K562 (cell line): Measurements from ENCODE around the gene SON. TPM values are rescaled to one million over a fixed set of nuclear protein-coding genes. Genes with fewer than 3 reads are reported as not detected.

Experiments used
- ARNT ChIP-seq, 2 experiments: fragments of 450-650 bp; IDR thresholded peaks; 2 replicates each; pipeline ENCODE4 v1.6.1; 2016; ENCODE audit warnings: mild to moderate bottlenecking in 1 of 2
- CCNT2 ChIP-seq: IDR thresholded peaks from 2 replicates; pipeline ENCODE4 v1.6.1; 2011; ENCODE audit warnings: borderline replicate concordance, low read depth, mild to moderate bottlenecking, moderate library complexity, mixed read lengths, low read length; ENCODE audit not compliant: insufficient read length; ENCODE audit errors: extremely low read depth
- CHD1 ChIP-seq: fragments of 200-600 bp; sonication (generic); IDR thresholded peaks from one replicate; pipeline ENCODE4 v1.6.1; 2012; ENCODE audit warnings: mild to moderate bottlenecking, moderate library complexity, low read length, inconsistent platforms
- CREBBP ChIP-seq: IDR thresholded peaks from one replicate; pipeline ENCODE4 v1.6.1; 2012; ENCODE audit warnings: low read depth, mild to moderate bottlenecking, control low read depth, inconsistent platforms, low read length
- ERF ChIP-seq: fragments of 450-650 bp; formaldehyde crosslinking; IDR thresholded peaks from 2 replicates; pipeline ENCODE4 v1.4.0; 2020; ENCODE audit warnings: mild to moderate bottlenecking, mixed read lengths
- ETV6 ChIP-seq, 3 experiments: fragments of 150-350 bp in 1 of 3; sonication (generic) in 1 of 3; formaldehyde crosslinking in 1 of 3; IDR thresholded peaks; 2 replicates each; pipeline versions ENCODE4 v1.6.1 to v1.8.0; 2014 to 2022; ENCODE audit warnings: borderline replicate concordance in 2 of 3, low read depth in 2 of 3, antibody characterized with exemption in 1 of 3, low read length in 1 of 3, mild to moderate bottlenecking in 1 of 3, missing genetic modification reagents in 1 of 3
- GTF2E2 ChIP-seq: fragments of 200-800 bp; sonication (Bioruptor generic); IDR thresholded peaks from 2 replicates; pipeline ENCODE4 v1.6.1; 2016; ENCODE audit warnings: missing genetic modification characterization, missing compliant biosample characterization
- HES1 ChIP-seq: fragments of 450-650 bp; IDR thresholded peaks from 2 replicates; pipeline ENCODE4 v1.6.1; 2016; ENCODE audit warnings: low read depth, mild to moderate bottlenecking, moderate library complexity
- KAT2B ChIP-seq: IDR thresholded peaks from one replicate; pipeline ENCODE4 v1.6.1; 2012; ENCODE audit warnings: low read depth, mild to moderate bottlenecking, control low read depth, inconsistent platforms, low read length, moderate library complexity
- KAT8 ChIP-seq: fragments of 450-650 bp; IDR thresholded peaks from 2 replicates; pipeline ENCODE4 v1.6.1; 2016; ENCODE audit warnings: low read depth, mild to moderate bottlenecking
- MLX ChIP-seq, 2 experiments: fragments of 450-650 bp in 1 of 2; sonication (generic) in 1 of 2; formaldehyde crosslinking; conservative IDR thresholded peaks; 2 replicates each; pipeline versions ENCODE4 v1.4.0 to v1.8.1; 2020 to 2022; ENCODE audit warnings: mild to moderate bottlenecking in 1 of 2, missing genetic modification reagents in 1 of 2
- MTA1 ChIP-seq: fragments of 450-650 bp; IDR thresholded peaks from 2 replicates; pipeline ENCODE4 v1.6.1; 2017; ENCODE audit warnings: borderline replicate concordance
- MXI1 ChIP-seq: IDR thresholded peaks from 2 replicates; pipeline ENCODE4 v1.6.1; 2011; ENCODE audit warnings: low read depth, mild to moderate bottlenecking, improper control_type of control experiment, low read length
- SAP30 ChIP-seq: fragments of 200-600 bp; sonication (generic); IDR thresholded peaks from 2 replicates; pipeline ENCODE4 v1.6.1; 2012; ENCODE audit warnings: borderline replicate concordance, low read depth, mild to moderate bottlenecking, moderate library complexity, low read length, control low read depth, inconsistent platforms; ENCODE audit not compliant: insufficient read depth, poor library complexity, severe bottlenecking
- SMAD1 ChIP-seq: fragments of 150-350 bp; IDR thresholded peaks from 2 replicates; pipeline ENCODE4 v1.6.1; 2014; ENCODE audit warnings: low read length, low read depth; ENCODE audit not compliant: partially characterized antibody
- ZNF12 ChIP-seq: sonication (generic); formaldehyde crosslinking; IDR thresholded peaks from 2 replicates; pipeline ENCODE4 v1.4.0; 2020; ENCODE audit warnings: mild to moderate bottlenecking, missing genetic modification reagents
- ZNF134 ChIP-seq: fragments of 250-450 bp; sonication (Bioruptor Pico); conservative IDR thresholded peaks from 2 replicates; pipeline ENCODE4 v1.4.0; 2020
- ZNF143 ChIP-seq: sonication (generic); formaldehyde crosslinking; IDR thresholded peaks from 2 replicates; pipeline ENCODE4 v1.9.0; 2022; ENCODE audit warnings: mild to moderate bottlenecking, missing genetic modification reagents
- ZNF444 ChIP-seq: fragments of 250-450 bp; sonication (Bioruptor Pico); IDR thresholded peaks from 2 replicates; pipeline ENCODE4 v1.4.0; 2020; ENCODE audit warnings: mild to moderate bottlenecking, moderate library complexity
- polyA plus RNA-seq, 8 experiments: library from polyadenylated mRNA; depleted of rRNA in 4 of 8; stranded (reverse) in 5 of 8; unstranded in 3 of 8; fragments of >200 nt; fragmentation: Nextera tagmentation in 2 of 8; fragmentation: Illumina TruSeq in 1 of 8; extraction: Ambion mirVana in 2 of 8; extraction: Trizol in 1 of 8; gene quantifications; 2 replicates each; pipeline versions ENCODE4 v1.2.1 to v1.2.3, GENCODE V29; 2011 to 2014; ENCODE audit warnings: inconsistent platforms in 1 of 8, missing spikeins in 1 of 8
- total RNA-seq, 7 experiments: library from RNA; depleted of rRNA in 6 of 7; stranded (reverse); fragments of >200 nt in 6 of 7; fragmentation: Illumina TruSeq in 2 of 7; extraction: Trizol in 2 of 7; gene quantifications; 2 replicates each; pipeline versions ENCODE4 v1.2.1 to v1.2.3, GENCODE V29; 2011 to 2021; ENCODE audit warnings: low replicate concordance in 1 of 7
- TF ChIP-seq, protein P1 (sequence below): fragments of 450-650 bp; IDR thresholded peaks from 2 replicates; pipeline ENCODE4 v1.6.1; 2016; ENCODE audit warnings: antibody characterized with exemption
- TF ChIP-seq, protein P2 (sequence below): fragments of 250-450 bp; sonication (Bioruptor Pico); IDR thresholded peaks from 2 replicates; pipeline ENCODE4 v1.4.0; 2020; ENCODE audit warnings: mild to moderate bottlenecking, moderate library complexity

The SON gene
- total and polyA plus RNA-seq, 9 of the 15 experiments (the other 6 are each of a cell fraction or from before 2014, with no cell fraction given) = 105 to 742 (median 187) TPM

- TF ChIP-seq, protein P1, sequence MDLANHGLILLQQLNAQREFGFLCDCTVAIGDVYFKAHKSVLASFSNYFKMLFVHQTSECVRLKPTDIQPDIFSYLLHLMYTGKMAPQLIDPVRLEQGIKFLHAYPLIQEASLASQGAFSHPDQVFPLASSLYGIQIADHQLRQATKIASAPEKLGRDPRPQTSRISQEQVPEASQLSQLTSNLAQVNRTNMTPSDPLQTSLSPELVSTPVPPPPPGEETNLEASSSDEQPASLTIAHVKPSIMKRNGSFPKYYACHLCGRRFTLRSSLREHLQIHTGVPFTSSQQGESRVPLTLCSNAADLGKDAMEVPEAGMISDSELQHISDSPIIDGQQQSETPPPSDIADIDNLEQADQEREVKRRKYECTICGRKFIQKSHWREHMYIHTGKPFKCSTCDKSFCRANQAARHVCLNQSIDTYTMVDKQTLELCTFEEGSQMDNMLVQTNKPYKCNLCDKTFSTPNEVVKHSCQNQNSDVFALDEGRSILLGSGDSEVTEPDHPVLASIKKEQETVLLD = peak; percentile 80
- TF ChIP-seq MTA1 (peak; percentile 50; the same call in 1 of the 2 replicates), ZNF143 (CRISPR knock-in tag) (peak; percentile 85), ZNF134 (CRISPR knock-in tag) (no peak), MXI1 (peak; percentile 67), ZNF444 (CRISPR knock-in tag) (no peak), MLX (CRISPR knock-in tag; conservative IDR thresholded peaks at IDR 0.05) (no peak), CCNT2 (peak; percentile 15), HES1 (0 out of 2 replicates have a peak, but pooled peaks have one; percentile 18), ETV6 (IDR thresholded peaks at IDR 0.05; ENCODE audit: borderline replicate concordance in 1 of 2, low read depth in 2 of 2, low read length in 1 of 2) (no peak; a peak in 1 of 4 replicates), ETV6 (CRISPR knock-in tag; IDR thresholded peaks at IDR 0.05; ENCODE audit: borderline replicate concordance) (no peak), CREBBP (no peak), SMAD1 (peak; percentile 73), SAP30 (peak; percentile 55), KAT2B (no peak), ERF (CRISPR knock-in tag) (no peak), GTF2E2 (peak; percentile 96), KAT8 (peak; percentile 99), CHD1 (peak; percentile 80), ZNF12 (CRISPR knock-in tag) (no peak), ARNT (IDR thresholded peaks at IDR 0.05) (peak; percentile 72; a peak in 3 of 4 replicates)
- TF ChIP-seq, protein P2, sequence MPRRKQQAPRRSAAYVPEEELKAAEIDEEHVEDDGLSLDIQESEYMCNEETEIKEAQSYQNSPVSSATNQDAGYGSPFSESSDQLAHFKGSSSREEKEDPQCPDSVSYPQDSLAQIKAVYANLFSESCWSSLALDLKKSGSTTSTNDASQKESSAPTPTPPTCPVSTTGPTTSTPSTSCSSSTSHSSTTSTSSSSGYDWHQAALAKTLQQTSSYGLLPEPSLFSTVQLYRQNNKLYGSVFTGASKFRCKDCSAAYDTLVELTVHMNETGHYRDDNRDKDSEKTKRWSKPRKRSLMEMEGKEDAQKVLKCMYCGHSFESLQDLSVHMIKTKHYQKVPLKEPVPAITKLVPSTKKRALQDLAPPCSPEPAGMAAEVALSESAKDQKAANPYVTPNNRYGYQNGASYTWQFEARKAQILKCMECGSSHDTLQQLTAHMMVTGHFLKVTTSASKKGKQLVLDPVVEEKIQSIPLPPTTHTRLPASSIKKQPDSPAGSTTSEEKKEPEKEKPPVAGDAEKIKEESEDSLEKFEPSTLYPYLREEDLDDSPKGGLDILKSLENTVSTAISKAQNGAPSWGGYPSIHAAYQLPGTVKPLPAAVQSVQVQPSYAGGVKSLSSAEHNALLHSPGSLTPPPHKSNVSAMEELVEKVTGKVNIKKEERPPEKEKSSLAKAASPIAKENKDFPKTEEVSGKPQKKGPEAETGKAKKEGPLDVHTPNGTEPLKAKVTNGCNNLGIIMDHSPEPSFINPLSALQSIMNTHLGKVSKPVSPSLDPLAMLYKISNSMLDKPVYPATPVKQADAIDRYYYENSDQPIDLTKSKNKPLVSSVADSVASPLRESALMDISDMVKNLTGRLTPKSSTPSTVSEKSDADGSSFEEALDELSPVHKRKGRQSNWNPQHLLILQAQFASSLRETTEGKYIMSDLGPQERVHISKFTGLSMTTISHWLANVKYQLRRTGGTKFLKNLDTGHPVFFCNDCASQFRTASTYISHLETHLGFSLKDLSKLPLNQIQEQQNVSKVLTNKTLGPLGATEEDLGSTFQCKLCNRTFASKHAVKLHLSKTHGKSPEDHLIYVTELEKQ (CRISPR knock-in tag) = no peak
Measured at GRCh38 chr21:33542640-33543504, at the start of gene SON (continued).
